NCI-H1930 (cell line): Measurements from ENCODE around the gene MYH7.

Experiments used
- DNase-seq, 2 experiments: peaks; one replicate each; lab custom pipeline; 2025; lab: John Stamatoyannopoulos, UW

The MYH7 gene

GRCh38 chr14:23366426-23366921 lies 69.0 kb downstream of the MYH7 start:
- DNase-seq, result no peak

- DNase-seq, result no peak
These were observed 69.6 kb downstream of the MYH7 start for GRCh38 chr14:23365732-23366425.

- DNase-seq, result no peak
These were observed 70.3 kb downstream of the MYH7 start, which contains the start of gene EFS for GRCh38 chr14:23365036-23365731. TSS of gene EFS (minus strand) at chr14:23365172. CDS start at chr14:23365025, 147 bp downstream.

- DNase-seq, result no peak
These were observed 71.1 kb downstream of the MYH7 start for GRCh38 chr14:23364164-23365035.
